HG03342 (cell line): ENCODE measurements around the gene CHSY1.

ENCODE experiments used
- ATAC-seq: cut with Tn5 transposase; IDR thresholded peaks from one replicate; pipeline ENCODE4 v1.9.1; 2021; ENCODE audit warnings: mild to moderate bottlenecking, moderate library complexity; ENCODE audit not compliant: unreplicated experiment

CHSY1 gene

GRCh38 chr15:101189409-101190091 is 62.3 kb downstream of the CHSY1 start:
- ATAC-seq, result no peak

GRCh38 chr15:101188637-101189408 is 63.0 kb downstream of the CHSY1 start:
- peak; percentile 58 for ATAC-seq

- ATAC-seq, result peak; percentile 38
These were observed 63.8 kb downstream of the CHSY1 start for GRCh38 chr15:101187820-101188636.

- ATAC-seq, result no peak
These were observed 66.1 kb downstream of the CHSY1 start for GRCh38 chr15:101185770-101186169.

GRCh38 chr15:101185336-101185735 is 66.5 kb downstream of the CHSY1 start:
- ATAC-seq, result no peak

- no peak for ATAC-seq
These were observed 67.0 kb downstream of the CHSY1 start for GRCh38 chr15:101184830-101185229.

GRCh38 chr15:101183931-101184305 is 67.9 kb downstream of the CHSY1 start:
- no peak for ATAC-seq

- no peak for ATAC-seq
These were observed 68.5 kb downstream of the CHSY1 start for GRCh38 chr15:101183226-101183930.

- ATAC-seq, result no peak
These were observed 69.6 kb downstream of the CHSY1 start for GRCh38 chr15:101182215-101182614.

GRCh38 chr15:101181349-101181748 is 70.5 kb downstream of the CHSY1 start:
- ATAC-seq, result no peak

- ATAC-seq, result no peak
These were observed 71.1 kb downstream of the CHSY1 start for GRCh38 chr15:101180620-101181307.

- no peak for ATAC-seq
These were observed 72.3 kb downstream of the CHSY1 start for GRCh38 chr15:101179341-101180153.

GRCh38 chr15:101178931-101179330 is 72.9 kb downstream of the CHSY1 start:
- no peak for ATAC-seq

- no peak for ATAC-seq
These were observed 73.4 kb downstream of the CHSY1 start for GRCh38 chr15:101178479-101178878.

- no peak for ATAC-seq
These were observed 74.0 kb downstream of the CHSY1 start for GRCh38 chr15:101177866-101178265.

GRCh38 chr15:101176625-101177024 is 75.2 kb downstream of the CHSY1 start:
- no peak for ATAC-seq

- no peak for ATAC-seq
These were observed 76.4 kb downstream of the CHSY1 start for GRCh38 chr15:101175401-101175800.

- no peak for ATAC-seq
These were observed 77.5 kb downstream of the CHSY1 start for GRCh38 chr15:101174152-101174920.
